ENCODE results near the gene RAB3B. TPM values are rescaled to one million over a fixed set of nuclear protein-coding genes. Genes with fewer than 3 reads are reported as not detected.

The RAB3B gene
- total RNA-seq, result 0.53 and 1.2 TPM in 2 replicates

GRCh38 chr1:51990478-51990965 lies at the start of gene RAB3B:
Gene RAB3B (minus strand): TSS chr1:51990700. CDS start chr1:51977117, 13,583 bp downstream.

GRCh38 chr1:52033190-52034049 lies 42.9 kb upstream of the RAB3B start, which contains the start of gene KTI12:
Gene KTI12 (minus strand): TSS chr1:52033810. CDS start chr1:52033761, 49 bp downstream.

GRCh38 chr1:51878616-51879336 lies 111.7 kb downstream of the RAB3B start, which contains the start of gene NRDC:
Gene NRDC (minus strand): TSS chr1:51878727. CDS start chr1:51878615, 112 bp downstream.

Other genes with a start within 250 kb of the RAB3B start
- 64.2 and 74.0 TPM in 2 replicates for gene NRDC, start 112.0 kb downstream of the RAB3B start, total RNA-seq
- gene KTI12, start 43.1 kb upstream of the RAB3B start, total RNA-seq, result 8.1 and 9.6 TPM in 2 replicates
- 22.5 and 22.9 TPM in 2 replicates for gene TXNDC12, start 64.5 kb upstream of the RAB3B start, total RNA-seq
- gene BTF3L4, start 65.6 kb upstream of the RAB3B start, total RNA-seq, result 32.9 and 36.8 TPM in 2 replicates
- gene ZFYVE9, start 151.4 kb upstream of the RAB3B start, total RNA-seq, result 23.5 and 26.9 TPM in 2 replicates

All from aortic smooth muscle cell (primary cell).